SK-N-SH (cell line): Measurements from ENCODE around the gene NID1. TPM values are rescaled to one million over a fixed set of nuclear protein-coding genes. Genes with fewer than 3 reads are reported as not detected.

Source experiments
- CTCF ChIA-PET: fragments of 300-600, 350-600 bp; formaldehyde crosslinking; extraction: SDS; loops from one replicate; lab custom pipeline; 2021; lab: Yijun Ruan, JAX
- POLR2A ChIA-PET: fragments of 350-600 bp; sonication (Branson Sonifier 250); formaldehyde crosslinking; extraction: SDS; loops from one replicate; lab custom pipeline; 2020; ENCODE audit warnings: antibody characterized with exemption, inconsistent platforms; lab: Yijun Ruan, JAX
- DNase-seq: peaks from one replicate; pipeline ENCODE4 v3.0.0; 2012
- H2AFZ ChIP-seq: fragments of 200-600 bp; sonication (generic); 2 replicates; pipeline ENCODE4 v1.8.1; 2016; ENCODE audit warnings: antibody characterized with exemption, mild to moderate bottlenecking, low read depth
- H3F3A ChIP-seq: fragments of 200-600 bp; sonication (generic); replicated peaks from 2 replicates; pipeline ENCODE3; 2016; ENCODE audit warnings: antibody characterized with exemption, mild to moderate bottlenecking; ENCODE audit not compliant: insufficient read depth
- H3K27ac ChIP-seq, 2 experiments: fragments of 200-500 bp in 1 of 2; fragments of 200-600 bp in 1 of 2; sonication (Bioruptor generic) in 1 of 2; sonication (generic), shearing (Covaris generic) in 1 of 2; 2 replicates each; pipeline versions ENCODE4 v1.5.1 to v1.6.1; 2014 to 2016; ENCODE audit warnings: low read depth in 2 of 2, inconsistent platforms in 1 of 2, low read length in 1 of 2, mild to moderate bottlenecking in 1 of 2, mixed read lengths in 1 of 2
- H3K27me3 ChIP-seq: fragments of 200-600 bp; sonication (generic), shearing (Covaris generic); 2 replicates; pipeline ENCODE4 v1.6.1; 2016; ENCODE audit warnings: mixed run types; ENCODE audit not compliant: insufficient read depth
- H3K36me3 ChIP-seq, 2 experiments: fragments of 200-500 bp in 1 of 2; fragments of 200-600 bp in 1 of 2; sonication (Bioruptor generic) in 1 of 2; sonication (generic) in 1 of 2; replicated peaks in 1 of 2; 2 replicates each; pipeline versions ENCODE3 to v1.5.1; 2014 to 2016; ENCODE audit warnings: low read length in 1 of 2, mild to moderate bottlenecking in 1 of 2; ENCODE audit not compliant: insufficient read depth in 2 of 2, control insufficient read depth in 1 of 2
- H3K4me1 ChIP-seq, 2 experiments: fragments of 200-500 bp in 1 of 2; fragments of 200-600 bp in 1 of 2; sonication (Bioruptor generic) in 1 of 2; sonication (generic), shearing (Covaris generic) in 1 of 2; 2 replicates each; pipeline versions ENCODE4 v1.5.1 to v1.6.1; 2014 to 2016; ENCODE audit warnings: low read depth in 1 of 2, low read length in 1 of 2, mixed run types in 1 of 2; ENCODE audit not compliant: insufficient read depth in 2 of 2, control insufficient read depth in 1 of 2
- H3K4me2 ChIP-seq: fragments of 200-600 bp; sonication (generic), shearing (Covaris generic); 2 replicates; pipeline ENCODE4 v1.6.1; 2017; ENCODE audit warnings: mixed run types
- H3K4me3 ChIP-seq, 2 experiments: fragments of 200-500 bp in 1 of 2; fragments of 200-600 bp in 1 of 2; sonication (Bioruptor generic) in 1 of 2; sonication (generic), shearing (Covaris generic) in 1 of 2; 2 replicates each; pipeline versions ENCODE4 v1.5.1 to v1.8.1; 2014 to 2016; ENCODE audit warnings: low read depth in 2 of 2, inconsistent platforms in 1 of 2, low read length in 1 of 2, mild to moderate bottlenecking in 1 of 2, mixed read lengths in 1 of 2, moderate library complexity in 1 of 2
- H3K79me2 ChIP-seq: fragments of 200-600 bp; sonication (generic); 2 replicates; pipeline ENCODE4 v1.8.1; 2017; ENCODE audit warnings: mild to moderate bottlenecking; ENCODE audit not compliant: insufficient read depth
- H3K9ac ChIP-seq: fragments of 200-600 bp; sonication (generic); 2 replicates; pipeline ENCODE4 v1.6.1; 2017; ENCODE audit warnings: mixed run types
- H3K9me2 ChIP-seq: fragments of 200-600 bp; sonication (generic); 2 replicates; pipeline ENCODE4 v1.6.1; 2017; ENCODE audit warnings: mixed run types
- H3K9me3 ChIP-seq: fragments of 200-600 bp; sonication (generic); 2 replicates; pipeline ENCODE4 v1.6.1; 2017; ENCODE audit warnings: mixed run types, mild to moderate bottlenecking, moderate library complexity
- H4K20me1 ChIP-seq: fragments of 200-600 bp; sonication (generic); 2 replicates; pipeline ENCODE4 v1.6.1; 2017; ENCODE audit warnings: mild to moderate bottlenecking, mixed run types; ENCODE audit not compliant: insufficient read depth
- CHD2 ChIP-seq: fragments of 150-350 bp; IDR thresholded peaks from 2 replicates; pipeline ENCODE4 v1.6.1; 2018; ENCODE audit warnings: low read length; ENCODE audit not compliant: partially characterized antibody
- ELF1 ChIP-seq: IDR thresholded peaks from 2 replicates; pipeline ENCODE4 v1.4.0; 2012
- FOXM1 ChIP-seq: IDR thresholded peaks from 2 replicates; pipeline ENCODE4 v1.4.0; 2012; ENCODE audit warnings: low read depth, mild to moderate bottlenecking
- MXI1 ChIP-seq: IDR thresholded peaks from 2 replicates; pipeline ENCODE4 v1.6.1; 2012; ENCODE audit warnings: mild to moderate bottlenecking, low read depth, low read length, improper control_type of control experiment
- NFIC ChIP-seq: IDR thresholded peaks from 2 replicates; pipeline ENCODE4 v1.4.0; 2012; ENCODE audit warnings: borderline replicate concordance
- RAD21 ChIP-seq: IDR thresholded peaks from 2 replicates; pipeline ENCODE4 v1.6.1; 2012; ENCODE audit warnings: mild to moderate bottlenecking, low read length
- RFX5 ChIP-seq: IDR thresholded peaks from 2 replicates; pipeline ENCODE4 v1.6.1; 2012; ENCODE audit warnings: mild to moderate bottlenecking, improper control_type of control experiment, low read length
- SMC3 ChIP-seq: IDR thresholded peaks from 2 replicates; pipeline ENCODE4 v1.6.1; 2012; ENCODE audit warnings: low read depth, low read length, improper control_type of control experiment
- WGBS: methylation state at CpG from one replicate; pipeline ENCODE4 v1.1.6; 2017; ENCODE audit warnings: low lambda C conversion rate; 5-methylcytosine and 5-hydroxymethylcytosine counted together
- polyA plus RNA-seq, 3 experiments: library from polyadenylated mRNA; depleted of rRNA; stranded (reverse); fragments of >200 nt; gene quantifications; 2 replicates each; pipeline ENCODE4 v1.2.3, GENCODE V29; 2012
- TF ChIP-seq, protein P1 (sequence below): fragments of 150-350 bp; IDR thresholded peaks from 2 replicates; pipeline ENCODE4 v1.6.1; 2017; ENCODE audit warnings: antibody characterized with exemption, low read length, low read depth, borderline replicate concordance
- TF ChIP-seq, protein P2 (sequence below): IDR thresholded peaks from 2 replicates; pipeline ENCODE4 v1.4.0; 2012; ENCODE audit warnings: low read depth, borderline replicate concordance
- TF ChIP-seq, protein P3 (sequence below): fragments of 200-600 bp; sonication (generic); IDR thresholded peaks from 2 replicates; pipeline ENCODE4 v1.6.1; 2017; ENCODE audit warnings: antibody characterized with exemption, mild to moderate bottlenecking, moderate library complexity
- TF ChIP-seq, protein P4 (sequence below): IDR thresholded peaks from 2 replicates; pipeline ENCODE4 v1.6.1; 2012; ENCODE audit warnings: mild to moderate bottlenecking, low read depth, low read length, moderate library complexity
- TF ChIP-seq, protein P5 (sequence below): IDR thresholded peaks from 2 replicates; pipeline ENCODE4 v1.4.0; 2012; ENCODE audit warnings: low read depth
- TF ChIP-seq, protein P6 (sequence below): IDR thresholded peaks from 2 replicates; pipeline ENCODE4; 2012

Gene NID1
- polyA plus RNA-seq, 1 of the 3 experiments (the other 2 are of a cell fraction), result 74.3 TPM

DNA sequence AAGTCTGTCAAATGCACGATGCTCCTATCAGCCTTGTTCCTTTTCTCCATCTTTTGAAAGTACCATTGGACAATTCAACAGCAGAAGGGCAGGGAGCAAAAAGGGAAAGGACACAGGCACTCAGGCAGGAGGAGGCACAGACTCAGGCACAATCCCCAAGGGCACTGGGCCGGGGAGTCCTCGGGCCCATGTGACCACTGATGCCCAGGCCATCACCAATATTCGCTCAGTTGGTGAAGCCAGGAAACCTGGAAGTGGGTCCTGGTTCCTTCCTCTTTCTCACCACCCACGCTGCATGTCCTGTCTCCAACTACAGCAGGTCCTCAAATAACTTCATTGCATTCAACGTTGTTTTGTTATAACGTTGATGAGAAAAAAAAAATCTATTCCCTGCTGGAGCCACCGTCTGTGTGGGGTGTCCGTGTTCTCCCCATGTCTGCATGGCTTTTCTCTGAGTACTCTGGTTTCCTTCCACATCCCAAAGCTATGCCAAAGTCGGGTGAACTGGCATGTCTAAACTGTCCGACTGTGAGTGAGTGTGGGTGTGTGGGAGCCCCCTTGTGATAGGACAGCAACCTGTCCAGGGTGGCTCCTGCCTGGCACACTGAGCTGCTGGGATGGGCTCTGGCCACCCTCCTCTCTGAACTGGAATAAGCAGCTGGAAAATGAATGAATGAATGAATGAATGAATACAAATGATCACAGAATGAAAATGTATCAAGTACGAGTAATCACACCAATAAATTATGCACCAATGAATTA lies 12.5 kb downstream of the NID1 start:
- 78% methylated on average over 11 of the region's 12 CpGs for WGBS
- no peaks in the 10 kb centered on the region; a peak in 1 of 4 replicates for H3K4me1 ChIP-seq
- no peaks in the 10 kb centered on the region for H4K20me1 ChIP-seq
- DNase-seq, result no peak
- no peaks in the 10 kb centered on the region for H3F3A ChIP-seq
- no peak overlapping the region for H2AFZ ChIP-seq
- H3K27ac ChIP-seq, result no peak overlapping the region
- ChIA-PET CTCF (no interaction called here), POLR2A (no interaction called here)
- H3K9ac ChIP-seq, result no peak overlapping the region
- peaks cover 27% of the 10 kb centered on the region for H3K79me2 ChIP-seq
- peaks cover 0 to 4% of the 10 kb centered on the region in 2 experiments for H3K36me3 ChIP-seq
- no peak overlapping the region for H3K4me2 ChIP-seq
- no peaks in the 10 kb centered on the region for H3K9me2 ChIP-seq
- H3K4me3 ChIP-seq, result no peak overlapping the region
- H3K9me3 ChIP-seq, result no peaks in the 10 kb centered on the region
- H3K27me3 ChIP-seq, result no peaks in the 10 kb centered on the region
- TF ChIP-seq, protein P1, sequence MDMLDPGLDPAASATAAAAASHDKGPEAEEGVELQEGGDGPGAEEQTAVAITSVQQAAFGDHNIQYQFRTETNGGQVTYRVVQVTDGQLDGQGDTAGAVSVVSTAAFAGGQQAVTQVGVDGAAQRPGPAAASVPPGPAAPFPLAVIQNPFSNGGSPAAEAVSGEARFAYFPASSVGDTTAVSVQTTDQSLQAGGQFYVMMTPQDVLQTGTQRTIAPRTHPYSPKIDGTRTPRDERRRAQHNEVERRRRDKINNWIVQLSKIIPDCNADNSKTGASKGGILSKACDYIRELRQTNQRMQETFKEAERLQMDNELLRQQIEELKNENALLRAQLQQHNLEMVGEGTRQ, result no peak
- TF ChIP-seq ELF1 (no peak), CHD2 (no peak), RFX5 (no peak), RAD21 (no peak), SMC3 (no peak), MXI1 (no peak), NFIC (no peak), FOXM1 (no peak)
- TF ChIP-seq, protein P2, sequence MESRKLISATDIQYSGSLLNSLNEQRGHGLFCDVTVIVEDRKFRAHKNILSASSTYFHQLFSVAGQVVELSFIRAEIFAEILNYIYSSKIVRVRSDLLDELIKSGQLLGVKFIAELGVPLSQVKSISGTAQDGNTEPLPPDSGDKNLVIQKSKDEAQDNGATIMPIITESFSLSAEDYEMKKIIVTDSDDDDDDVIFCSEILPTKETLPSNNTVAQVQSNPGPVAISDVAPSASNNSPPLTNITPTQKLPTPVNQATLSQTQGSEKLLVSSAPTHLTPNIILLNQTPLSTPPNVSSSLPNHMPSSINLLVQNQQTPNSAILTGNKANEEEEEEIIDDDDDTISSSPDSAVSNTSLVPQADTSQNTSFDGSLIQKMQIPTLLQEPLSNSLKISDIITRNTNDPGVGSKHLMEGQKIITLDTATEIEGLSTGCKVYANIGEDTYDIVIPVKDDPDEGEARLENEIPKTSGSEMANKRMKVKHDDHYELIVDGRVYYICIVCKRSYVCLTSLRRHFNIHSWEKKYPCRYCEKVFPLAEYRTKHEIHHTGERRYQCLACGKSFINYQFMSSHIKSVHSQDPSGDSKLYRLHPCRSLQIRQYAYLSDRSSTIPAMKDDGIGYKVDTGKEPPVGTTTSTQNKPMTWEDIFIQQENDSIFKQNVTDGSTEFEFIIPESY, result no peak
- TF ChIP-seq, protein P3, sequence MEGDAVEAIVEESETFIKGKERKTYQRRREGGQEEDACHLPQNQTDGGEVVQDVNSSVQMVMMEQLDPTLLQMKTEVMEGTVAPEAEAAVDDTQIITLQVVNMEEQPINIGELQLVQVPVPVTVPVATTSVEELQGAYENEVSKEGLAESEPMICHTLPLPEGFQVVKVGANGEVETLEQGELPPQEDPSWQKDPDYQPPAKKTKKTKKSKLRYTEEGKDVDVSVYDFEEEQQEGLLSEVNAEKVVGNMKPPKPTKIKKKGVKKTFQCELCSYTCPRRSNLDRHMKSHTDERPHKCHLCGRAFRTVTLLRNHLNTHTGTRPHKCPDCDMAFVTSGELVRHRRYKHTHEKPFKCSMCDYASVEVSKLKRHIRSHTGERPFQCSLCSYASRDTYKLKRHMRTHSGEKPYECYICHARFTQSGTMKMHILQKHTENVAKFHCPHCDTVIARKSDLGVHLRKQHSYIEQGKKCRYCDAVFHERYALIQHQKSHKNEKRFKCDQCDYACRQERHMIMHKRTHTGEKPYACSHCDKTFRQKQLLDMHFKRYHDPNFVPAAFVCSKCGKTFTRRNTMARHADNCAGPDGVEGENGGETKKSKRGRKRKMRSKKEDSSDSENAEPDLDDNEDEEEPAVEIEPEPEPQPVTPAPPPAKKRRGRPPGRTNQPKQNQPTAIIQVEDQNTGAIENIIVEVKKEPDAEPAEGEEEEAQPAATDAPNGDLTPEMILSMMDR, result no peak
- TF ChIP-seq, protein P4, sequence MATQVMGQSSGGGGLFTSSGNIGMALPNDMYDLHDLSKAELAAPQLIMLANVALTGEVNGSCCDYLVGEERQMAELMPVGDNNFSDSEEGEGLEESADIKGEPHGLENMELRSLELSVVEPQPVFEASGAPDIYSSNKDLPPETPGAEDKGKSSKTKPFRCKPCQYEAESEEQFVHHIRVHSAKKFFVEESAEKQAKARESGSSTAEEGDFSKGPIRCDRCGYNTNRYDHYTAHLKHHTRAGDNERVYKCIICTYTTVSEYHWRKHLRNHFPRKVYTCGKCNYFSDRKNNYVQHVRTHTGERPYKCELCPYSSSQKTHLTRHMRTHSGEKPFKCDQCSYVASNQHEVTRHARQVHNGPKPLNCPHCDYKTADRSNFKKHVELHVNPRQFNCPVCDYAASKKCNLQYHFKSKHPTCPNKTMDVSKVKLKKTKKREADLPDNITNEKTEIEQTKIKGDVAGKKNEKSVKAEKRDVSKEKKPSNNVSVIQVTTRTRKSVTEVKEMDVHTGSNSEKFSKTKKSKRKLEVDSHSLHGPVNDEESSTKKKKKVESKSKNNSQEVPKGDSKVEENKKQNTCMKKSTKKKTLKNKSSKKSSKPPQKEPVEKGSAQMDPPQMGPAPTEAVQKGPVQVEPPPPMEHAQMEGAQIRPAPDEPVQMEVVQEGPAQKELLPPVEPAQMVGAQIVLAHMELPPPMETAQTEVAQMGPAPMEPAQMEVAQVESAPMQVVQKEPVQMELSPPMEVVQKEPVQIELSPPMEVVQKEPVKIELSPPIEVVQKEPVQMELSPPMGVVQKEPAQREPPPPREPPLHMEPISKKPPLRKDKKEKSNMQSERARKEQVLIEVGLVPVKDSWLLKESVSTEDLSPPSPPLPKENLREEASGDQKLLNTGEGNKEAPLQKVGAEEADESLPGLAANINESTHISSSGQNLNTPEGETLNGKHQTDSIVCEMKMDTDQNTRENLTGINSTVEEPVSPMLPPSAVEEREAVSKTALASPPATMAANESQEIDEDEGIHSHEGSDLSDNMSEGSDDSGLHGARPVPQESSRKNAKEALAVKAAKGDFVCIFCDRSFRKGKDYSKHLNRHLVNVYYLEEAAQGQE, result no peak
- TF ChIP-seq, protein P5, sequence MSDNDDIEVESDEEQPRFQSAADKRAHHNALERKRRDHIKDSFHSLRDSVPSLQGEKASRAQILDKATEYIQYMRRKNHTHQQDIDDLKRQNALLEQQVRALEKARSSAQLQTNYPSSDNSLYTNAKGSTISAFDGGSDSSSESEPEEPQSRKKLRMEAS, result no peak
- TF ChIP-seq, protein P6, sequence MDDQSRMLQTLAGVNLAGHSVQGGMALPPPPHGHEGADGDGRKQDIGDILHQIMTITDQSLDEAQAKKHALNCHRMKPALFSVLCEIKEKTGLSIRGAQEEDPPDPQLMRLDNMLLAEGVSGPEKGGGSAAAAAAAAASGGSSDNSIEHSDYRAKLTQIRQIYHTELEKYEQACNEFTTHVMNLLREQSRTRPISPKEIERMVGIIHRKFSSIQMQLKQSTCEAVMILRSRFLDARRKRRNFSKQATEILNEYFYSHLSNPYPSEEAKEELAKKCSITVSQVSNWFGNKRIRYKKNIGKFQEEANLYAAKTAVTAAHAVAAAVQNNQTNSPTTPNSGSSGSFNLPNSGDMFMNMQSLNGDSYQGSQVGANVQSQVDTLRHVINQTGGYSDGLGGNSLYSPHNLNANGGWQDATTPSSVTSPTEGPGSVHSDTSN, result no peak
- TF ChIP-seq, all 33 proteins: peak for 0
